Mucosa of rectum (tissue), 2 donors: ENCODE results near the gene GADD45G.
A peak's percentile ranks its signal among the peaks of the same experiment; 100 is the strongest.

Source experiments
- H3K27ac ChIP-seq, 2 donors: one replicate each; pipeline ENCODE4 v1.7.0; 2013; ENCODE audit warnings: inconsistent platforms in 2 of 2, low read depth in 2 of 2, low read length in 2 of 2
- H3K27me3 ChIP-seq, 2 donors: one replicate each; pipeline ENCODE4 v1.7.0; 2013; ENCODE audit warnings: low read length in 2 of 2; ENCODE audit not compliant: control insufficient read depth in 2 of 2, insufficient read depth in 2 of 2
- H3K36me3 ChIP-seq, 2 donors: one replicate each; pipeline ENCODE4 v1.7.0; 2013; ENCODE audit warnings: low read length in 2 of 2; ENCODE audit not compliant: control insufficient read depth in 2 of 2, insufficient read depth in 2 of 2
- H3K4me1 ChIP-seq, 2 donors: one replicate each; pipeline ENCODE4 v1.7.0; 2013; ENCODE audit warnings: low read length in 2 of 2, mild to moderate bottlenecking in 1 of 2; ENCODE audit not compliant: control insufficient read depth in 2 of 2, insufficient read depth in 2 of 2
- H3K4me3 ChIP-seq, 2 donors: one replicate each; pipeline ENCODE4 v1.7.0; 2013; ENCODE audit warnings: low read length in 2 of 2
- H3K9ac ChIP-seq, 2 donors: one replicate each; pipeline ENCODE4 v1.7.0; 2013; ENCODE audit warnings: low read length in 2 of 2, low read depth in 1 of 2, mild to moderate bottlenecking in 1 of 2
- H3K9me3 ChIP-seq, 2 donors: one replicate each; pipeline ENCODE4 v1.7.0; 2013; ENCODE audit warnings: low read length in 2 of 2; ENCODE audit not compliant: control insufficient read depth in 2 of 2
- donor health status: healthy.
- donor health status: Normal muscosa, but diverticular disease.

Gene GADD45G

DNA sequence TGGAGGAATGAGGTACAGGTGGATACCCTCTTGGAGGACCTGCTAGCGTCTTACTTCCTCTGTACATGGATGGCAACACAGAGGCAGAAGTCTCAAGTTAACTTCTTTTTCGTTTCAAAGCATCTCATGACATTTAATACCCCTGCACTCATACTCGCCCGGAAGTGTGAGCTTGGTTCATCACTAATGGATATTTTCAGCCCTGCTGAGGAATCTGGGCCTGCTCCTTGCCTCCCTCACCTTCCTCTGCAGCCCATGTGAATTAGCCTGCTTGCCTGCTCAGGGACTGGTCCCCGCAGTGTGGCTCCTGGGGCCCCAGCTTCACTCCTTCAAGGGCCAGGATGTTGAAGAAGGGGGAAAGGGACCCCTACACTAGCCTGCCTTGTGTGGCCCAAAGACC, 34.1 kb downstream of the GADD45G start:
- Histone ChIP-seq H3K27ac (no peak overlapping the region), H3K9ac (no peak overlapping the region), H3K27me3 (no peaks in the 10 kb centered on the region), H3K4me1 (peaks cover 0 to 4% of the 10 kb centered on the region in 2 donors), H3K4me3 (no peak overlapping the region), H3K36me3 (no peaks in the 10 kb centered on the region), H3K9me3 (no peaks in the 10 kb centered on the region)

DNA sequence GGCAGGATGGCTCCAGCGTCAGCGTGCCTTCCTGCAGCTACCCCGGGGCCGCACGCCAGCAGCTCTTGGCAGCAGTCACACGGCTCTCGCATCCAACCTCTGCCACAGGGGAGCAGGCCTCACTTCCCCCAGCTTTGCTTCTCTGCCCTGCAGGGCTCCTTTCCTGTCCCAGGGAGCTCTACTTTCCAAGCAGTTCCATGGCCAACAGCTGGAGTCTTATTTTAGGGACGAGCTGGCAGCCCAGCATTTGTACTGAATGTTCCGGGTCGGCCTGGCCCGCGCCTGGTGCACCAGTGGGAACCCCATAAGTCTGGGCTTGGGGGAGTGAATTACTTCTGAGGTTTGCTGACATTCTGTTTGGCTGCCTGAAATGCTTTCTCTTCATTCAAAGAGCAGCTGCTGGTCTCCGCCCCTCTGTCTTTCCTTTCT, 34.6 kb downstream of the GADD45G start:
- peak overlapping the region; percentile 41 to 43 for H3K27ac ChIP-seq
- peaks cover 0 to 4% of the 10 kb centered on the region in 2 donors for H3K4me1 ChIP-seq
- H3K9ac ChIP-seq = no peak overlapping the region

DNA sequence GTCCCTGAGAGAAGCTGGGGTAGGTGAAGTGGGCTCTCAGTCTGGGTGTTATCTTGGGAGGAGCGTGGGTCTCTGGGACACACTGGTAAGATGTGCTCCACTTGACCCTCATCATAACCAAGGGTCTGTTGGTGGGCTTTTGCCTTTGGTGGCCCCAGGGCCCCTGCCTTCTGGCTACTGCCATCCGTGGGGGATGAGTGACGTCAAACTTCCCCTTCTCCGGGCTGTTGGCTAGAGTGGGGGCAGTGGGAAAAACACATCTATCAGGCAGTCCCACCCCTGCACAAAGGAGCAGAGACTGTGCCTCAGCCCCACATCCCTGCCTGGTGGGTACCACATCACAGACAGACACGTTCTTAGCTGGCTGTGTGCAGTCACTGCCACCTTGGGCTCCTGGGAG, 35.1 kb downstream of the GADD45G start:
- no peaks in the 10 kb centered on the region for H3K27me3 ChIP-seq
- H3K4me3 ChIP-seq = no peak overlapping the region
- H3K4me1 ChIP-seq = peaks cover 0 to 4% of the 10 kb centered on the region in 2 donors
- no peak overlapping the region for H3K9ac ChIP-seq
- H3K9me3 ChIP-seq = no peaks in the 10 kb centered on the region
- H3K36me3 ChIP-seq = no peaks in the 10 kb centered on the region
- peak overlapping the region; percentile 41 to 43 for H3K27ac ChIP-seq

More for the DNA sequence above, 34.6 kb downstream of the GADD45G start:
- H3K27me3 ChIP-seq = no peaks in the 10 kb centered on the region
- H3K9me3 ChIP-seq = no peaks in the 10 kb centered on the region
- H3K36me3 ChIP-seq = no peaks in the 10 kb centered on the region
- no peak overlapping the region for H3K4me3 ChIP-seq

DNA sequence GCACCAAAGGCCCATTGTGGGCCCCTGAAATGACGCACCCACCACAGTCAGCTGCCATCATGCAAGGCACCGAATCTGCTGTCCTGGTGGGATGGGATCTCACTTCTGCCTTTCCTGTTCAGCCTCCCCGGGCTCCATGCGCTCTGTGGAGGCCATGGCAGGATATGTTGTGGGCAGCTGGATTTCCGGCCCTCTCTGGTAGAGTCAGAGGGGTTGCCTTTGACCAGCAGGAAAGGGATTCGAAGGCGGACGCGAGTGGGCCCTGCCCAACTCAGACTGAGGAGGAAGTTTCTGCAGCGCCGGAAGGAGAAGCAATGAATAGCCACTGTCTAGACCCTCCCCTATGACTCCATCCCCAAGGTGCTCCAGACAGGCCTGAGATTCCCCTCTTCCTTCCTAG, 35.5 kb downstream of the GADD45G start:
- Histone ChIP-seq H3K4me3 (no peak overlapping the region), H3K4me1 (peaks cover 0 to 4% of the 10 kb centered on the region in 2 donors), H3K27ac (peak overlapping the region in 1 of 2 donors; percentile 41), H3K9ac (no peak overlapping the region), H3K27me3 (no peaks in the 10 kb centered on the region), H3K36me3 (no peaks in the 10 kb centered on the region), H3K9me3 (no peaks in the 10 kb centered on the region)

DNA sequence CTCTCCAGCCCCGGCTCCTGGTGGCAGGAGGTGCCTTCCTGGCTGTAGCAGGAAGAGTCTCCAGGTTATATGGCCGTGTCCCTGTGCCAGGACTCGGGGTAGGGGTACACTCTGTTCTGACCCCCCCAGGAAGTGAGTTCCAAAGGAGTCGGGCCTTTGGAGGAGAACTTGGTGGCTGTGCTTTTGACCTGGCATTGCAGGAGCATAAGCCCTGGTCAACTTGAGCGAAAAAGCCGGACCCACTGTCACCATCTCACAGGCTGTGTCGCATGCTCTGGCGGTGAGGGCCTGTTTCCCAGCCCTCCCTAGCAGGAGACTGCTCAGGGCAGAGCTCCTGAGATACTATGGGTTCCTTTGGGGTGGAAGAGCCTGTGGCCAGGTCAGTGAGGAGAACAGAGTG, 36.0 kb downstream of the GADD45G start:
- no peak overlapping the region for H3K9ac ChIP-seq
- H3K4me1 ChIP-seq = peaks cover 0 to 4% of the 10 kb centered on the region in 2 donors
- no peak overlapping the region for H3K27ac ChIP-seq
- no peaks in the 10 kb centered on the region for H3K27me3 ChIP-seq
- no peaks in the 10 kb centered on the region for H3K9me3 ChIP-seq
- H3K4me3 ChIP-seq = no peak overlapping the region
- no peaks in the 10 kb centered on the region for H3K36me3 ChIP-seq

DNA sequence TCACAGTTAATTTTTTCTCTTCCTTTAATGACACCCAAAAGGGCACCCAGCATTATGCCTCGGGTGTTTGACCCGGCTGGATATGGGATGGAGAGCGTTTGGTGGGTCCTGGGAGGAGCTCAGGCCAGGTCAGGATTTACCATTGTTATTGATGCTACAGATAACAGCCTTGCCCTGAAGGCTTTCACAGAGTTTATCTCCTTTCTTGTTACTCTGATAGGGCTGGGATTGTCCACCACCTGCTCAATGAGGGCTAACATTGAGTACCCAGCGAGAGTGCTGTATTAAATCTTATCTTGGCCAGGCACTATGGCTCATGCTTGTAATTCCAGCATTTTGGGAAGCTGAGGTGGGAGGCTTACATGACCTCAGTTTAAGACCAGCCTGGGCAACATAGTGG, 37.2 kb downstream of the GADD45G start:
- H3K27ac ChIP-seq = no peak overlapping the region
- no peak overlapping the region for H3K4me3 ChIP-seq
- no peaks in the 10 kb centered on the region for H3K27me3 ChIP-seq
- no peak overlapping the region for H3K9ac ChIP-seq
- H3K4me1 ChIP-seq = peaks cover 0 to 4% of the 10 kb centered on the region in 2 donors
- H3K9me3 ChIP-seq = no peaks in the 10 kb centered on the region
- H3K36me3 ChIP-seq = no peaks in the 10 kb centered on the region

DNA sequence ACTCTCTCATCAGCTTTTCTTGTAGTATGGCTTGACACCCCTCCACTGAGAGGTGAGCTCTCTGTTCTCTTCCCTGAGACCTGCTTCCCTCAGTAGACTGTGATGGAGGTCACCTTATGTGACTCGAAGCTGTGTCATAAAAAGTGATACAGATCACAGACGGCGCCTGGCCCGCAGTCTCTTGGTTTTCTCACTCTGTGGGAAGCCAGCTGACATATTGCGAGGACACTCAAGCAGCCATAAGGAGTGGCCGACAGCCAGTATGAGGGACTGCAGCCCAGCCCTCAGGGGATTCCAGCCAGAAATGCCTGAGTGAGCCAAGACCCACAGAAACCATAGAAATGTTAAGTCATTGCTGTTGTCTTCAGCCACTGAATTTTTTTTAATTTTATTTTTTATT, 38.0 kb downstream of the GADD45G start:
- no peak overlapping the region for H3K4me3 ChIP-seq
- no peak overlapping the region for H3K27ac ChIP-seq
- H3K9ac ChIP-seq = no peak overlapping the region
- no peaks in the 10 kb centered on the region for H3K36me3 ChIP-seq
- H3K4me1 ChIP-seq = peaks cover 0 to 4% of the 10 kb centered on the region in 2 donors
- H3K9me3 ChIP-seq = no peaks in the 10 kb centered on the region
- H3K27me3 ChIP-seq = no peaks in the 10 kb centered on the region

DNA sequence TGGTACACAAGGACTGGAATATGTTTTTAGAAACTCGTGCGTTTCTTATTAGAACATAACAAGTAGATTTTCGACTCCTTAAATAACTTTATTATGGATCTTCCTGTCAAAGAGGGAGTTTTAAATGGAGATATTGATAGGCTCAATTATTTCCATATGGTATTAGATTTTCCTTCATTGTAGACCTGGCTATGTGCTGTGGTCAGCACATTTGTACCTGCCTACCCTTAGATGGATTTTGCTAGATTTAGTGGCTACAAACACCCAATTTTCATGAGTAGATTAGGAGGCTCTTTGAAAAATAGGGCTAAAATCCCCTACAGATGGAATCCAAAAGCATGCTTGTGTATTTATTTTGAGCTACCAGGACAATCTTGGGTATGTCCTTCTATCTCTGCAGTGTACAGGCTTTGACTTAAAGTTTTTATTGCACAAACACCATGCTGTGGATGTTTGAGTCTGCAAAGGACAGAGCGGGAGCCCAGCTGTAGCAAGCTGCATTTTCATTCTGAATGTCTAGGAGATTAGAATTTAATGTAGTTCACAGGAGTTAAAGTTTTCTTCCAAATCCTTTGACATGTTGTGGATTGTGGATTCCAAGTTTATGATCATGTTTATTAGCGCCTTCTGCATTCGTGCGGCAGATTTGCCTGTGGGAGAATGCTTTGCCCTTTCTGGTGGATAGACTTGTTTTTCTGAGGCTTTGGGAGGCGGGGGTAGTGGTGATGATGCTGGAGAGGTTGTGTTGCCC, 41.6 kb downstream of the GADD45G start:
- Histone ChIP-seq H3K27me3 (no peaks in the 10 kb centered on the region), H3K9me3 (no peaks in the 10 kb centered on the region), H3K27ac (no peak overlapping the region)

DNA sequence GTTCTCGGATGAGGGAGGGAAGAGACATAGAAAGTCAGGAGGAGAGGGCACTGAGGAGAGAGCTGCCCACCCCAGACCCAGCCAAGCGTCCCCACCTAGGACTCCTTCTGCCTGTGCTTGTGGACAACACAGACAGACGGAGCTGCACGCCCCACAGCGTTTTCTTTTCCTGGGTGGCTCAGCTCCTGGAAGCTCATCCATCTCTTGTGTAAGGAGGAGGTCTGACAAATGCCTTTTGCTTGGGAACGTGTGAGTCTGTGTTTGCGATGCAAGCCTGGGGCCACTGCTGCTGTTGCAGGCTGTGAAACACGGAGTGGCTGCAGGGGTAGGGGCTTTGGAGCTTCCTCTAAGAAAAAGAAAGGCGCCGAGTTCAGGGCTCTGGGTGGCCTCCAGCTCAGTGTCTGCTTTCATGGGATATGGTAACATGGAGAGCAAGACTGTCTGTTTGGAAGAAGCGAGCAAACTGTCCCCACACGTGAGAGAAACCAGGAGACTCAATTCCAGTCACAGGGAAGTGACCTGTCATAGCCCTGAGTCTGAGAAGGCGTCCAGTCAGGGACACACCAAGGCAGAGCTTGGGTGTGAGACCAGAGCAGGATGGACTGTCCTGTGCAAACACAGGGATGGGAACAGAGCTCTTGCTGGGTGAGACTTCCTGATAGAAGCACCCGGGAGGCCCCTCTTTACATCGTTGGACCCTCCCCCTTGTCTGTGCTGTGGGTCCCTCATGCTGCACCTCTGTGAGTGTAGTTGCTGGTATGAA, 42.7 kb downstream of the GADD45G start:
- no peak overlapping the region for H3K27ac ChIP-seq
- H3K9ac ChIP-seq = no peak overlapping the region
- H3K36me3 ChIP-seq = no peaks in the 10 kb centered on the region

More for the DNA sequence above, 41.6 kb downstream of the GADD45G start:
- H3K4me3 ChIP-seq = no peak overlapping the region
- H3K36me3 ChIP-seq = no peaks in the 10 kb centered on the region
- no peaks in the 10 kb centered on the region for H3K4me1 ChIP-seq
- no peak overlapping the region for H3K9ac ChIP-seq

DNA sequence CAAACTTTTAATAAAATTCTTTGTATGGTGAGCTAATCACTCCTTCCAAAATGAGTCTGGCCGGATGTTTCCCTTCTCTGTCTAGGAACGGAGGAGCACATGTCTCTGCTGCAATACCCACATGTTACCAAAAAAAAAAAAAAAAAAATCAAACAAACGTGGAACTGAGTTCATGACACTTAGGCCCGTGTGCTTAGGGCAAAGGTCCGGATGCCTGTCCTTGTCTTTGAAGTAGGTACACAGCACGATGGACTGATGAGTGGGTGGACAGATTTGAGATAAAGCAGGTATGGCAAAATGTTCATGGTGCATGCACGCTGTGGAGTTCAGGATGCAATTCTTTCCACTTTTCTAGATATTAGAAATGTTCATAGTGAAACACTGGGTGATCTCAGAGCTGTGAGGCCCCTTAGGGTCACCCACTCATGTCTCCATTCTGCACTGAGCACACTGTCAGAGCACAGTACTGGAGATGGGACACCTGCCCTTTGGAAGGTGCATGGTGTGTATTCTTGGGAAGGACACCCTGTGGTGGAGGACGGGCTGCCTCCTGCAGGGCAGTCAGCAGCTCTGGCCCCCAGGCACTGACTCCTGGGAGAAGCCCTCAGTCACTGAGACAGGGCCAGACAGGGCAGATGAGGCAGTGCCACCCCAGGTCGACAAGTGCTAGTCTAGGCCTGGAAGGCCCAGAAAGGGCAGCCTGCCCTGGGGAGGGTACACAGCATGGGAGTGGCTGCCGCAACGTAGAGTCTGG, 43.6 kb downstream of the GADD45G start:
- no peak overlapping the region for H3K9ac ChIP-seq

More for the DNA sequence above, 42.7 kb downstream of the GADD45G start:
- H3K9me3 ChIP-seq = no peaks in the 10 kb centered on the region
- no peaks in the 10 kb centered on the region for H3K4me1 ChIP-seq
- H3K4me3 ChIP-seq = no peak overlapping the region
- no peaks in the 10 kb centered on the region for H3K27me3 ChIP-seq

More for the DNA sequence above, 43.6 kb downstream of the GADD45G start:
- Histone ChIP-seq H3K27me3 (no peaks in the 10 kb centered on the region), H3K4me3 (no peak overlapping the region), H3K36me3 (no peaks in the 10 kb centered on the region), H3K27ac (no peak overlapping the region), H3K4me1 (no peaks in the 10 kb centered on the region), H3K9me3 (no peaks in the 10 kb centered on the region)
